ENCODE results near the gene PURB. TPM values are rescaled to one million over a fixed set of nuclear protein-coding genes. Genes with fewer than 3 reads are reported as not detected.
A peak's percentile ranks its signal among the peaks of the same experiment; 100 is the strongest.
"Not testable (repeated sequence)": the region's sequence is repeated elsewhere in the genome, so short reads cannot be mapped to it uniquely, and the experiment has no call there.

The PURB gene
- total and polyA plus RNA-seq, 3 donors from 2014 or later, result 14.7 to 23.9 (median 22.4) TPM

DNA sequence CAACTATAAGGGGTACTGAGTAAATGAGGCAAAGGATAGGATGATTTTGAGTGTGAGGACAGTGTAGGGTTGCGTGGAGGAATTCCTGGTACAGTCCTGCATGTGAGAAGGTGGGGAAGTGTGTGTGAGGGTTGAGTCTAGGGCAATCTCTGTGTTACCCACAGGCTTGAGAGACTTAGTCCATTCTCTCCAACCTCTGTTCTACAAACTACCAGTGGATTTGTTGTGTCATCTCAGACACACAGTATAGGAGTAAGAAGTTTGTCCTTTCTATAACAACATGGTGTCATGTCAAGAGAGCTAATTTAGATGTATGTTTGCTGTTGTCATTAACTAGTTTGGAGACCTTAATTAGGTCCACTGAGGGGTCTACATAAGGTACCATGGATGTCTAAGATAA, 12.5 kb downstream of the PURB start:
- no peak for DNase-seq
- Histone ChIP-seq H3K4me3 (no peak overlapping the region), H3K9me3 (no peaks in the 10 kb centered on the region), H3K27me3 (no peaks in the 10 kb centered on the region), H3K4me1 (no peaks in the 10 kb centered on the region), H3K27ac (no peak overlapping the region), H3K36me3 (ENCODE audit: low read depth, missing control alignments) (no peaks in the 10 kb centered on the region)
- 94 to 97% methylated on average over 1 of the region's 1 CpG for WGBS, 2 donors
- TF ChIP-seq, protein P1, sequence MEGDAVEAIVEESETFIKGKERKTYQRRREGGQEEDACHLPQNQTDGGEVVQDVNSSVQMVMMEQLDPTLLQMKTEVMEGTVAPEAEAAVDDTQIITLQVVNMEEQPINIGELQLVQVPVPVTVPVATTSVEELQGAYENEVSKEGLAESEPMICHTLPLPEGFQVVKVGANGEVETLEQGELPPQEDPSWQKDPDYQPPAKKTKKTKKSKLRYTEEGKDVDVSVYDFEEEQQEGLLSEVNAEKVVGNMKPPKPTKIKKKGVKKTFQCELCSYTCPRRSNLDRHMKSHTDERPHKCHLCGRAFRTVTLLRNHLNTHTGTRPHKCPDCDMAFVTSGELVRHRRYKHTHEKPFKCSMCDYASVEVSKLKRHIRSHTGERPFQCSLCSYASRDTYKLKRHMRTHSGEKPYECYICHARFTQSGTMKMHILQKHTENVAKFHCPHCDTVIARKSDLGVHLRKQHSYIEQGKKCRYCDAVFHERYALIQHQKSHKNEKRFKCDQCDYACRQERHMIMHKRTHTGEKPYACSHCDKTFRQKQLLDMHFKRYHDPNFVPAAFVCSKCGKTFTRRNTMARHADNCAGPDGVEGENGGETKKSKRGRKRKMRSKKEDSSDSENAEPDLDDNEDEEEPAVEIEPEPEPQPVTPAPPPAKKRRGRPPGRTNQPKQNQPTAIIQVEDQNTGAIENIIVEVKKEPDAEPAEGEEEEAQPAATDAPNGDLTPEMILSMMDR (IDR thresholded peaks at IDR 0.05), result no peak
- no peak for TF ChIP-seq POLR2A (IDR thresholded peaks at IDR 0.05)
- intact Hi-C loops (cut with DNase I; ENCODE audit: low total_unique reads), result no loop called here

DNA sequence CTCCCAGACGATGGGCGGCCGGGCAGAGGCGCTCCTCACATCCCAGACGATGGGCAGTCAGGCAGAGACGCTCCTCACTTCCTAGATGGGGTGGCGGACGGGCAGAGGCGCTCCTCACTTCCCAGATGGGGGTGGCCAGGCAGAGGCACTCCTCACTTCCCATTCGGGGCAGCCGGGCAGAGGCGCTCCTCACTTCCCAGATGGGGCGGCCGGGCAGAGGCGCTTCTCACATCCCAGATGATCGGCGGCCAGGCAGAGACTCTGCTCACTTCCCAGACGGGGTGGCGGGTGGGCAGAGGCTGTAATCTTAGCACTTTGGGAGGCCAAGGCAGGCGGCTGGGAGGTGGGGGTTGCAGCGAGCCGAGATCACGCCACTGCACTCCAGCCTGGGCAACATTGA, 13.4 kb downstream of the PURB start:
- H3K9me3 ChIP-seq; intact Hi-C loops (cut with DNase I; ENCODE audit: low total_unique reads); H3K4me3 ChIP-seq; H3K27me3 ChIP-seq; H3K27ac ChIP-seq; DNase-seq; H3K36me3 ChIP-seq (ENCODE audit: low read depth, missing control alignments); H3K4me1 ChIP-seq: not testable (repeated sequence)
- 89% methylated on average over 11 to 23 of the region's 23 CpGs for WGBS, 2 donors

DNA sequence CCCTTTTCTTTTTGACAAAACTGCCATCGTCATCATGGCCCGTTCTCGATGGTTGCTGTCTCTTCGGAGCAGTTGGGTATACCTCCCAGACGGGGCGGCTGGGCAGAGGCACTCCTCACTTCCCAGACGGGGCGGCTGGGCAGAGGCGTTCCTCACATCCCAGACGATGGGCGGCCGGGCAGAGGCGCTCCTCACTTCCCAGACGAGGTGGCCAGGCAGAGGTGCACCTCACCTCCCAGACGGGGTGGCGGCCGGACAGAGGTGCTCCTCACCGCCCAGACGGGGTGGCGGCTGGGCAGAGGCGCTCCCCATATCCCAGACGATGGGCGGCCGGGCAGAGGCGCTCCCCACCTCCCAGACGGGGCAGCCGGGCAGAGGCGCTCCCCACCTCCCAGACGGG, 14.6 kb downstream of the PURB start:
- H3K27ac ChIP-seq; H3K27me3 ChIP-seq; intact Hi-C loops (cut with DNase I; ENCODE audit: low total_unique reads); H3K4me3 ChIP-seq; DNase-seq; H3K4me1 ChIP-seq; H3K9me3 ChIP-seq; H3K36me3 ChIP-seq (ENCODE audit: low read depth, missing control alignments): not testable (repeated sequence)
- 86 to 92% methylated on average over 8 to 14 of the region's 29 CpGs for WGBS, 2 donors

DNA sequence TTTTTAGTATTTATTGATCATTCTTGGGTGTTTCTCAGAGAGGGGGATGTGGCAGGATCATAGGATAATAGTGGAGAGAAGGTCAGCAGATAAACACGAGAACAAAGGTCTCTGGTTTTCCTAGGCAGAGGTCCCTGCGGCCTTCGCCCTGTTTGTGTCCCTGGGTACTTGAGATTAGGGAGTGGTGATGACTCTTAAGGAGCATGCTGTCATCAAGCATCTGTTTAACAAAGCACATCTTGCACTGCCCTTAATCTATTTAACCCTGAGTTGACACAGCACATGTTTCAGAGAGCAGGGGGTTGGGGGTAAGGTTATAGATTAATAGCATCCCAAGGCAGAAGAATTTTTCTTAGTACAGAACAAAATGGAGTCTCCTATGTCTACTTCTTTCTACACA, 15.0 kb downstream of the PURB start:
- H3K4me1 ChIP-seq; H3K4me3 ChIP-seq; DNase-seq; H3K27me3 ChIP-seq; H3K9me3 ChIP-seq; H3K36me3 ChIP-seq (ENCODE audit: low read depth, missing control alignments); H3K27ac ChIP-seq; intact Hi-C loops (cut with DNase I; ENCODE audit: low total_unique reads): not testable (repeated sequence)
- WGBS, 2 donors, result 63 to 69% methylated on average over 3 of the region's 3 CpGs

DNA sequence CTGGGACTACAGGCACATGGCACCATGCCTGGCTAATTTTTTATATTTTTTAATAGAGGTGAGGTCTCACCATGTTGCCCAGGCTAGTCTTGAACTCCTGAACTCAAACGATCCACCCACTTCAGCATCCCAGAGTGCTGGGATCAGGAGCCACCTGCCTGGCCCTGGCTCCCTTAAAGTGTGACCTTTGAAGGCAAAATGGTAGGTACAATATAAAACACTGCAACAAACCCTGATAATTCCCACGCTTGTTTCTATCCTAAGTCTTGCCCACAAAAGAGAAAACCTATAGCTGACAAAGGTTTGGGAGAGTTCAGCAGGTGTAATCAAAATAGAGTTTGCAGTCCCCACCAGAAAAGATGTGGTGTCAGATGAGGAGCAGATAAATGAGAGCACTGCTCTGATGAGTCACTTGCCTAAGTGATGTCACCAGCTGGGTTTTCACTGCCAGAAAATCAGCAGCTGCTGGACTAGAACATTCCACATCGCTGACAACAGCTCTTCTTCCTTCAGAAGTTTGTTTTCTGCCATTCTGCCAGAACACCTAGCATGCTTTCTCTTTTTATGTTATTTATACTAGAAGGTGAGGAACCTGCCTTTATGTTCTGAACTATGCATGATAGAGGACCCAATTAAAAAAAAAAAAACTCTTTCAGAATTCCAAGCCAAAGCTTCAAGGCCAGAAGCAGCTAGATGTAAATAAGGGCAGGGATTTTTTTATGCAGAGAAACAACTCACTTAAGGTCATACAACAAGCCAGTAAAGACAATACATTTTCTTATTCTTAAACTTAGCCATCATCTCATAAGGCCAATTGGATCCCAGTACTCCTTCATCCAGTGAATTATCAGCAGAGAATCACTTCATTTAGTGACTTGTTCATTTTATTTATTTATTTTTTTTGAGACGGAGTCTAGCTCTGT, 18.0 kb downstream of the PURB start:
- Histone ChIP-seq H3K9me3 (no peaks in the 10 kb centered on the region), H3K27me3 (no peaks in the 10 kb centered on the region), H3K4me1 (no peaks in the 10 kb centered on the region), H3K36me3 (ENCODE audit: low read depth, missing control alignments) (no peaks in the 10 kb centered on the region), H3K27ac (no peak overlapping the region), H3K4me3 (no peak overlapping the region)
- no peak for DNase-seq
- WGBS, 2 donors, result 68 to 70% methylated on average over 4 of the region's 4 CpGs
- intact Hi-C loops (cut with DNase I; ENCODE audit: low total_unique reads), result no loop called here
- no peak for TF ChIP-seq POLR2A (IDR thresholded peaks at IDR 0.05)
- TF ChIP-seq, protein P1 (IDR thresholded peaks at IDR 0.05), result no peak

DNA sequence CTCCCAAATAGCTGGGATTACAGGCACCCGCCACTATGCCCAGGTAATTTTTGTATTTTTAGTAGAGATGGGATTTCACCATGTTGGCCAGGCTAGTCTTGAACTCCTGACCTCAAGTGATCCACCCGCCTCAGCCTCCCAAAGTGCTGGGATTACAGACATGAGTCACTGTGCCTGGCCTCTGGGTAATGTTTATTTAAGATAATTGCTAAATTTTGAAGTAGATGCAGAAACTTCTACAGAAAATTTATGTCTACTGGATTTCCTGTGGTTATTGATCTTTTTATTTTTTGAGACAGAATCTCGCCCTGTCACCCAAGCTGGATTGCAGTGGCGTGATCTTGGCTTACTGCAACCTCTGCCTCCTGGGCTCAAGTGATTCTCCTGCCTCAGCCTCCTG, 23.4 kb downstream of the PURB start:
- H3K9me3 ChIP-seq; intact Hi-C loops (cut with DNase I; ENCODE audit: low total_unique reads); H3K36me3 ChIP-seq (ENCODE audit: low read depth, missing control alignments); H3K27ac ChIP-seq; DNase-seq; H3K27me3 ChIP-seq; H3K4me3 ChIP-seq; H3K4me1 ChIP-seq: not testable (repeated sequence)
- WGBS, 2 donors, result 82 to 85% methylated on average over 4 of the region's 4 CpGs

DNA sequence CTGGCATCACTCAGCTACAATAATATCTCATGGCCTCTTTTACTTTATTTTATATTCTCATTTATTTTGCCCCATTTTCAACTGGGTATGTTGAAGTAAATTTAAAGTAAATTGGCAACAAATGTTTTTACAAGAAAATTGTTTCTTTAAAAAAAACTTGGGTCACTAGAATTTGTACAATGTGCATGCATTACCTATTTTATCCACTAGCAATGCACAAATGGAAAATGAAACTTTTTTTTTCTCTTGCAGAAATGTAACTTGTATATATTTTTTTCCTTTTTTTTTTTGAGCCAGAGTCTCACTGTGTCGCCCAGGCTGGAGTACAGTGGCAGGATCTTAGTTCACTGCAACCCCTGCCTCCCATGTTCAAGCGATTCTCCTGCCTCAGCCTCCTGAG, 27.2 kb downstream of the PURB start:
- H3K27ac ChIP-seq, result no peak overlapping the region
- H3K4me1 ChIP-seq, result no peaks in the 10 kb centered on the region
- H3K9me3 ChIP-seq, result no peaks in the 10 kb centered on the region
- no peak for DNase-seq
- intact Hi-C loops (cut with DNase I; ENCODE audit: low total_unique reads), result loop anchor here (10.0 kb wide), 1 partner anchor 277 kb away; no protein-coding TSS in a partner anchor
- H3K4me3 ChIP-seq, result no peak overlapping the region
- 69 to 71% methylated on average over 2 of the region's 2 CpGs for WGBS, 2 donors
- H3K36me3 ChIP-seq (ENCODE audit: low read depth, missing control alignments), result no peaks in the 10 kb centered on the region
- H3K27me3 ChIP-seq, result no peaks in the 10 kb centered on the region
- TF ChIP-seq, protein P1 (IDR thresholded peaks at IDR 0.05), result peak in 2 of 3 experiments; percentile 16 to 54
- no peak for TF ChIP-seq POLR2A (IDR thresholded peaks at IDR 0.05)
